Activated CD8-positive, alpha-beta memory T cell treated with anti-CD3 and anti-CD28 coated beads, Interleukin-2, amount 50 U/mL, for 24 hours (primary cell): ENCODE measurements around the gene CDH4.
"Not testable (repeated sequence)": the region's sequence is repeated elsewhere in the genome, so short reads cannot be mapped to it uniquely, and the experiment has no call there.

Experiments used
- DNase-seq: peaks from one replicate; pipeline ENCODE4 v3.0.0-alpha.2; 2020; ENCODE audit errors: extremely low read depth

CDH4 gene

GRCh38 chr20:61419010-61419409, 166.9 kb downstream of the CDH4 start:
- no peak for DNase-seq

DNA sequence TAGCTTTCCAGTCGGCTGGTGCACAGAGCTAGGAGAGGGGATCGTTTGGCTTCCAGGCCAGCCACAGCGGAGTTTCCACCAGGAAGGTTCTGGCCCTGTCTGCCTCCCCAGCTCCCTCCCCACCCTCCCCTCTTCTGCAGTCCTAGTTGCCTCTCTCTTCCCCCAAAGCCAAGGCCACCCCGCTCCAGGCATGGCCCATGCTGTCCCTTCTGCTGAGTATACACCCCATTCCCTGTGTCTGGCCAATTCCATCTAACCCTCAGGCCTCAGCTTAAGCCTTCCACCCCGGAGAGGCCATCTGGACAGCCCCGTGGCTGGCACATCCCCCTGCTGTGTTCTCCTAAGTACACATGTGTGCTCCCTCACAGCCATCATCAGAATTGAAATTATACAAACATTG, 167.4 kb downstream of the CDH4 start:
- no peak for DNase-seq

- DNase-seq, result no peak
These were observed 168.0 kb downstream of the CDH4 start for GRCh38 chr20:61420056-61420455.

DNA sequence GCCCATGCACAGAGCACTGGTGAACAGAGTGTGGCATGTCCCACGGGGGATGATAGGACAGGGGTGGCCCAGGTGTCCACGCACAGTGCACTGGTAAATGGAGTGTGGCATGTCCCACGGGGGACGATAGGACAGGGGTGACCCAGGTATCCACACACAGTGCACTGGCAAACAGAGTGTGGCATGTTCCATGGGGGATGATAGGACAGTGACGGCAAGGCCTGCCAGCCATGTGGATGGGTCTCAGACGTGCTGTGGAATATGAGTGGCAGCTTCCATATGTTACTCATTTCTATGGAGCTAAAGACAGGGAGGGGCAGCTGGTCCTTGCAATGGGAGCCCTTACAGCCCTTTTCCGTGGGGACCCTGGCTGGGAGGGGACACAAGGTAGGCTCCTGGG, 168.7 kb downstream of the CDH4 start:
- DNase-seq, result no peak

- no peak for DNase-seq
These were observed 170.8 kb downstream of the CDH4 start for GRCh38 chr20:61422636-61423425.

DNA sequence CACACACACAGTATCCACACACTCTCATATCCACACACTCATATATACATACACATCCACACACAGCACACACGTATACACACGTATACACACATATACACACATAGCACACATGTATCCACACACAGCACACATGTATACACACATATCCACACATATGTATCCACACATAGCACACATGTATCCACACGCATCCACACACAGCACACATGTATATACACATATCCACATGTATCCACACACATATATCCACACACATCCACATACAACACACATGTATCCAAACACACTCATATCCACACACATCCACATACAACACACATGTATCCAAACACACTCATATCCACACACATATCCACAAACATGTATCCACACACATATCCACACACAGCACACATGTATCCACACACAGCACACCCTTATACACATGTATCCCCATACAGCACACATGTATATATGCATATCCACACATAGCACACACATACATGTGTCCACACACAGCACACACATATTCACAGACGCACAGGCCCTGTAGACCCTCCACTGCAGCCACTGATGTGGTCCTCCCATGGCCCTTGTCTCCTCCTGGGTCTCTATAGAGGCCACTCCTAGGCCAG, 172.1 kb downstream of the CDH4 start:
- DNase-seq, result no peak

GRCh38 chr20:61424628-61425420, 172.8 kb downstream of the CDH4 start:
- DNase-seq, result no peak

GRCh38 chr20:61425541-61425991, 173.5 kb downstream of the CDH4 start:
- not testable (repeated sequence) for DNase-seq

DNA sequence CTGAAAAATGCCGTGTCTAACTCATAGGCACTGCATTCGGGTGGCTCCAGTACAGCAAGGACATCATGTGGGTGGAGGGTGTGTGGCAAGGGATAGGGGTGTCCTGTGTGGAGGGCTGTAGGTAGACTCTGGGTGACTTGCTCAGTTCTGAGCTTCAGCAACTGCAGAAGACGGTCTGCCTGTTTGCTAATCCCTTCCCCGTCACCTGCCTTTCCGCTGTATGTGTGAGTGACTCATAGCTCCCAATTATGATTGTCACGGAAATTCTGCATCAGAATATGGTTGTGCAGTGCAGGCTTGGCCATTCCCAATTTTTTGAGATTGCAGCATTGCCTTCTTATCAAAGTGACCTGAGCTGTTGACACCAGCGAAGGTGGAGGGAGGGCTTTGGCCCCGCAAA, 174.3 kb downstream of the CDH4 start:
- no peak for DNase-seq

GRCh38 chr20:61429458-61430227, 177.6 kb downstream of the CDH4 start:
- no peak for DNase-seq

DNA sequence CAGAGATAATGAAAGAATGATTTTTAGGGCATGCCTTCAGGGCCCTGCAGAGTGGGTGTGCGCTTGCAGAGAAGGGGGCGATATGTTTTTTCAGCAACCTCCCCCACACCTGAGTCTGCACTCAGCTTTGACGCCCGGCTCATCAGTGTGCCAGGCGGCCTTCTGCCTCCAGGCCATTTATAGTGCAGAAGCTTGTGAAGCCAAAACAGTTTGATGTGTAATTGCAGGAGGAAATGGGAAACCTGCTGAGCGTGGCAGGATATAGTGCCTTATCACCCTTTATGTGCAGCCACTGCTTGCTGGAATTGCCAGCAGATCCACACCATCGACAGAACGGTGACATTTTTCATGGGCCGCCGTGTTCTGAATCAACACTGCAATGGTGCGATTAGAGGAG, 178.2 kb downstream of the CDH4 start:
- DNase-seq, result no peak

- no peak for DNase-seq
These were observed 181.1 kb downstream of the CDH4 start for GRCh38 chr20:61433176-61433575.

GRCh38 chr20:61433816-61434215, 181.8 kb downstream of the CDH4 start:
- no peak for DNase-seq

GRCh38 chr20:61434341-61434781, 182.3 kb downstream of the CDH4 start:
- DNase-seq, result no peak

- no peak for DNase-seq
These were observed 183.2 kb downstream of the CDH4 start for GRCh38 chr20:61435184-61435822.

DNA sequence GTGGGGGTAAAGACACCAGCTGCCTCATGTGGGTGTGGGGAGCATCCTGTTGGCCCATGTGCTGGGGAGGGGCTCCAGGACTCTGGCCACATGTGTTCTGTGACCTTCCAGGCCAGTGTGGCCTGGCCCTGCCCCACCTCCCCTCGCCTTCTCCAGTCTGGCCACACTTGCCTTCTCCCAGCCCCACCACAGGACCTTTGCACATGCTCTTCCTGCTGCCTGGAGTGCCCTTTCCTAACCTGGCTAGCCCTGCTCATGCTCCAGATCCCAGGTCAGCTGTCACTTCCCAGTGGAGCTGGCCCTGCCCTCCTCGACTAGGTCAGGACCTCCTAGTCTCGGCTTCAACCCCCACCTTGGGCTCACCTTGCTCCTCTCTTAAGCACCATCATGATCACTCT, 183.8 kb downstream of the CDH4 start:
- DNase-seq, result no peak

DNA sequence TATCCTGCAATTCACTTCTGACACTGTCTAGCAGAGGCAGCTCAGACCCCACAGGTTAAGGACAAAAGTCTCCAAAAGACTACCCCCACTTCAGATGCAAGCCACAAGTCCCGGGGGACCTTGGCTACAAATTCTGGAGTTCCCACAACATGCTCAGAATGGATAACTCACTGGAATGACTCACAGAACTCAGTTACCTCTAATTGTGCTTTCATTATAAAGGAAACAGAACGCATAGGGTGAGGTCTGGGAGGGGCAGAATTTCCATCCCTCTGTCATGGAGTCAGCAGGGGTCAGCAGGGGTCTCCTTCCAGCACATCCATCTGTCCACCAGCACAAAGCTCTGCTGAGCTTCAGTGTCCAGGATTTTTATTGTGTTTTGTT, 184.2 kb downstream of the CDH4 start:
- DNase-seq, result no peak

DNA sequence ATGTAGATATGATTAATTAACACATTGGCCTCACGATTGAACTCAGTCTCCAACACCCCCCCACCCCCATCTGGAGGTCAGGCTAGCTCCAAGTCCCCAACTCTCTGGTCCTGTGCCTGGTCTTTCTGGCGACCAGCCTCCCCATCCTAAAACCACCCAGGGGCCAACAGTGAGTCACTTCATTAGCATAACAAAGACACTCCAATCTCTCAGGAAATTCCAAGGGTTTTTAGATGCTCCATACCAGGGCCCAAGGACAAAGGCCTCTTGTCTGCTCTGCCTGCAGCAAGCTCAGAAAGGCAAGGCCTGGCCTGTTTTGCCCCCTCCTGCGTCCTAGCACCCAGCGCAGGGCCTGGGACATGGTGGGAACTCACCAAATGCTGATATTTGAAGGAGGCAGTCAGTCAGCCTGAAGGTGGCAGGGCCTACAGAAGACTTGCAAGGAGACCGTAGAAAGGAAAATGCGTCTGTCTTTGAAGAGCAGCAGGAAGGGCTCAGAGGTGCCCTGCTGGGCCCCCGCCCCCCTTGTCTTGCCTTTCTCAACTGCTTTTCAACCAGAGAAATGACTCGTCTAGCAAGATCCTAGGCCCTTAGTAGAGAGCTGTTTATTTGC, 184.7 kb downstream of the CDH4 start:
- no peak for DNase-seq

DNA sequence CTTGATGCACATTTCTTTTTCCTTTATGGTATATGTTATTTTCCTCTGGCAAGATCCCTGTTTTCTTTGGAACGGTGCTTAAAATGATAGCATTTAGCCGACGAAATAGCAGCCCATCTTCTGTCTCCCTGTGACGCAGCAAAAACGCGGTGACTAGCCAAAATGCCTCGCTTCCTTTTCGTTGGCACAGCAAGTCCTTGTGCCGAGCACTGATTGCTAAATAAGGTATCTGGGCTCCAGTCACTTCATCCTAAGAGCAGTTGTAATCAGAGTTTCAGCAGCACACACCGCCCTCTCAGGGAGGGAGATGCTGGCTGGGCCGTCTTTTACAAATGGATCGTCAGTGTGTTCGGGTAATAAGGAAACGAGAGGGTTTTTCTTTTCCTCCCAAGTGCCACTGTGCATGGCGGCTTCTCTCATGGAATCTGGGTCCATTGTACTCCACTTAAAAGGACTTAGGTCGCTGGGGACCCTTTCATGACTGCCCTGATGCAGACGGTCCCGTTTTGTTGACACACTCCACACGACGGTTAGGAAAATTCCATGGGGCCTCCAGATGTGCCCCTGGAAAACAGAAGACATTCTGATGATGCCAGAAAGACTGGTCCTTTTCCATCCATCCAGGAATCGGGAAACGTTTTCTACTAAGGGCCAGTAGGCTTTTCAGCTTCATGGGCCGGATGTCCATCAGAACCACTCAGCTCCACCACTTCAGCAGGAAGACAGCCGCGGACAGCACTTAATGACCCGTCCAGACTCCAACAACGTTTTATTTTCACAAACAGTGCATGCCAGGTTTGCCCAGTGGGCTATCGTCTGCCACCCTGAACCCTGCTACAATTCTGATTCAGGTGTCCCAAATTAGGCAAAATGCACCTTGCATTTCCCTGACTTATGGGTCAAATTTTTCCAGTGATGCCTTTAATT, 185.5 kb downstream of the CDH4 start:
- DNase-seq, result no peak

GRCh38 chr20:61438285-61438684, 186.2 kb downstream of the CDH4 start:
- DNase-seq, result no peak
